Keratinocyte (primary cell): ENCODE results near the gene OR13J1. TPM values are rescaled to one million over a fixed set of nuclear protein-coding genes. Genes with fewer than 3 reads are reported as not detected.

Experiments
- DNase-seq: peaks from one replicate; pipeline ENCODE4 v3.0.0-alpha.2; 2011; ENCODE audit warnings: low read depth, missing footprints, low spot score
- FAIRE-seq: peaks from 2 replicates; lab custom pipeline; 2011; peaks lifted over from hg19 to GRCh38; lab: Jason Lieb, UNC
- H2AFZ ChIP-seq: 2 replicates; pipeline ENCODE4 v1.6.0; 2012; ENCODE audit warnings: low read length, control low read depth, inconsistent platforms; ENCODE audit not compliant: control insufficient read depth
- H3K27ac ChIP-seq: 2 replicates; pipeline ENCODE4 v1.5.1; 2011; ENCODE audit warnings: low read length; ENCODE audit not compliant: control insufficient read depth, insufficient read depth
- H3K27me3 ChIP-seq: 3 replicates; pipeline ENCODE4 v1.6.0; 2011; ENCODE audit warnings: low read length; ENCODE audit not compliant: control insufficient read depth, insufficient read depth; ENCODE audit errors: extremely low read depth
- H3K36me3 ChIP-seq, 2 experiments: 2 replicates in 1 of 2; 3 replicates in 1 of 2; pipeline ENCODE4 v1.5.1; 2011; ENCODE audit warnings: low read length in 2 of 2, mild to moderate bottlenecking in 1 of 2; ENCODE audit not compliant: control insufficient read depth in 2 of 2, insufficient read depth in 2 of 2; ENCODE audit errors: extremely low read depth in 1 of 2
- H3K4me1 ChIP-seq: 3 replicates; pipeline ENCODE4 v1.5.1; 2011; ENCODE audit warnings: low read length; ENCODE audit not compliant: control insufficient read depth, insufficient read depth; ENCODE audit errors: extremely low read depth
- H3K4me2 ChIP-seq: 3 replicates; pipeline ENCODE4 v1.6.0; 2011; ENCODE audit warnings: low read depth, low read length; ENCODE audit not compliant: control insufficient read depth, insufficient read depth; ENCODE audit errors: extremely low read depth
- H3K4me3 ChIP-seq, 3 experiments: fragments of 200-600 bp in 1 of 3; sonication (generic) in 1 of 3; 2 replicates in 2 of 3; 3 replicates in 1 of 3; pipeline ENCODE4 v1.5.1; 2011 to 2016; ENCODE audit warnings: low read length in 3 of 3, mild to moderate bottlenecking in 3 of 3, control low read depth in 2 of 3, inconsistent platforms in 1 of 3, low read depth in 1 of 3, mixed read lengths in 1 of 3, mixed run types in 1 of 3, moderate library complexity in 1 of 3; ENCODE audit not compliant: control insufficient read depth in 2 of 3, insufficient read depth in 2 of 3; ENCODE audit errors: extremely low read depth in 1 of 3
- H3K79me2 ChIP-seq: 2 replicates; pipeline ENCODE4 v1.6.0; 2012; ENCODE audit warnings: low read length; ENCODE audit not compliant: control insufficient read depth, insufficient read depth
- H3K9ac ChIP-seq: 3 replicates; pipeline ENCODE4 v1.6.0; 2011; ENCODE audit warnings: low read length; ENCODE audit not compliant: control insufficient read depth, insufficient read depth; ENCODE audit errors: extremely low read depth
- H3K9me1 ChIP-seq: 3 replicates; pipeline ENCODE4 v1.6.0; 2011; ENCODE audit warnings: low read length; ENCODE audit not compliant: control insufficient read depth, insufficient read depth; ENCODE audit errors: extremely low read depth
- H3K9me3 ChIP-seq: 2 replicates; pipeline ENCODE4 v1.5.1; 2012; ENCODE audit warnings: low read depth, low read length; ENCODE audit not compliant: control insufficient read depth
- H4K20me1 ChIP-seq: 3 replicates; pipeline ENCODE4 v1.6.0; 2011; ENCODE audit warnings: low read length; ENCODE audit not compliant: control insufficient read depth, insufficient read depth; ENCODE audit errors: extremely low read depth
- EZH2 ChIP-seq: IDR thresholded peaks from one replicate; pipeline ENCODE4 v1.6.1; 2012; ENCODE audit warnings: inconsistent platforms, mild to moderate bottlenecking, low read length, moderate library complexity
- dilution Hi-C: fragments of 300-500 bp; cut with MboI; formaldehyde crosslinking; loops from one replicate; pipeline ENCODE4 v1.7.0; 2020; ENCODE audit warnings: low sequenced_read_pairs; ENCODE audit not compliant: extremely low pct_ligation_motif_present
- polyA plus RNA-seq, 5 experiments: library from polyadenylated mRNA; depleted of rRNA in 3 of 5; stranded (reverse) in 3 of 5; stranded (forward) in 1 of 5; unstranded in 1 of 5; fragments of >200 nt; gene quantifications; 1 replicate in 1 of 5; 2 replicates in 3 of 5; 3 replicates in 1 of 5; pipeline versions ENCODE4 v1.2.1 to v1.2.3, GENCODE V29; 2011 to 2012; ENCODE audit warnings: missing spikeins in 2 of 5, low read depth in 1 of 5, low replicate concordance in 1 of 5
- TF ChIP-seq, protein P1 (sequence below), 3 experiments: IDR thresholded peaks in 1 of 3; conservative IDR thresholded peaks in 1 of 3; optimal IDR thresholded peaks in 1 of 3; 2 replicates in 2 of 3; 3 replicates in 1 of 3; pipeline versions ENCODE3 to v1.5.1; 2011; ENCODE audit warnings: low read length in 3 of 3, mild to moderate bottlenecking in 3 of 3, moderate library complexity in 2 of 3, control low read depth in 1 of 3, inconsistent platforms in 1 of 3; ENCODE audit not compliant: insufficient read depth in 2 of 3; ENCODE audit errors: extremely low read depth in 1 of 3

OR13J1 gene
- polyA plus RNA-seq, 1 donor (not counting 4 experiments of a cell fraction or from before 2014, with no cell fraction given): not detected

GRCh38 chr9:35832814-35833213, 37.4 kb downstream of the OR13J1 start:
- Histone ChIP-seq H4K20me1 (no peaks in the 10 kb centered on the region), H3K27ac (no peak overlapping the region), H3K27me3 (no peaks in the 10 kb centered on the region), H3K9ac (no peak overlapping the region), H3K9me1 (no peaks in the 10 kb centered on the region), H3K9me3 (no peaks in the 10 kb centered on the region), H3K36me3 (no peaks in the 10 kb centered on the region), H2AFZ (no peak overlapping the region), H3K4me1 (peaks cover 8% of the 10 kb centered on the region), H3K79me2 (no peaks in the 10 kb centered on the region), H3K4me3 (no peak overlapping the region), H3K4me2 (no peak overlapping the region)
- dilution Hi-C loops: no loop called here
- TF ChIP-seq EZH2: no peak
- TF ChIP-seq, protein P1, sequence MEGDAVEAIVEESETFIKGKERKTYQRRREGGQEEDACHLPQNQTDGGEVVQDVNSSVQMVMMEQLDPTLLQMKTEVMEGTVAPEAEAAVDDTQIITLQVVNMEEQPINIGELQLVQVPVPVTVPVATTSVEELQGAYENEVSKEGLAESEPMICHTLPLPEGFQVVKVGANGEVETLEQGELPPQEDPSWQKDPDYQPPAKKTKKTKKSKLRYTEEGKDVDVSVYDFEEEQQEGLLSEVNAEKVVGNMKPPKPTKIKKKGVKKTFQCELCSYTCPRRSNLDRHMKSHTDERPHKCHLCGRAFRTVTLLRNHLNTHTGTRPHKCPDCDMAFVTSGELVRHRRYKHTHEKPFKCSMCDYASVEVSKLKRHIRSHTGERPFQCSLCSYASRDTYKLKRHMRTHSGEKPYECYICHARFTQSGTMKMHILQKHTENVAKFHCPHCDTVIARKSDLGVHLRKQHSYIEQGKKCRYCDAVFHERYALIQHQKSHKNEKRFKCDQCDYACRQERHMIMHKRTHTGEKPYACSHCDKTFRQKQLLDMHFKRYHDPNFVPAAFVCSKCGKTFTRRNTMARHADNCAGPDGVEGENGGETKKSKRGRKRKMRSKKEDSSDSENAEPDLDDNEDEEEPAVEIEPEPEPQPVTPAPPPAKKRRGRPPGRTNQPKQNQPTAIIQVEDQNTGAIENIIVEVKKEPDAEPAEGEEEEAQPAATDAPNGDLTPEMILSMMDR (optimal IDR thresholded peaks at IDR 0.05 in 1 of 3, IDR thresholded peaks at IDR 0.05 in 1 of 3, conservative IDR thresholded peaks at IDR 0.05 in 1 of 3; ENCODE audit: extremely low read depth in 1 of 3, insufficient read depth in 2 of 3, low read length in 3 of 3): no peak
- no peak for DNase-seq
- no peak for FAIRE-seq

- no peak for TF ChIP-seq EZH2
- Histone ChIP-seq H3K4me1 (peaks cover 14% of the 10 kb centered on the region), H3K4me2 (no peak overlapping the region), H3K27me3 (no peaks in the 10 kb centered on the region), H4K20me1 (no peaks in the 10 kb centered on the region), H2AFZ (no peak overlapping the region), H3K79me2 (no peaks in the 10 kb centered on the region), H3K9me3 (no peaks in the 10 kb centered on the region), H3K27ac (no peak overlapping the region), H3K4me3 (no peak overlapping the region), H3K36me3 (no peaks in the 10 kb centered on the region), H3K9me1 (no peaks in the 10 kb centered on the region), H3K9ac (no peak overlapping the region)
- dilution Hi-C loops: no loop called here
- FAIRE-seq (no peak), DNase-seq (no peak)
Observed at GRCh38 chr9:35831040-35831439, 39.2 kb downstream of the OR13J1 start.

DNA sequence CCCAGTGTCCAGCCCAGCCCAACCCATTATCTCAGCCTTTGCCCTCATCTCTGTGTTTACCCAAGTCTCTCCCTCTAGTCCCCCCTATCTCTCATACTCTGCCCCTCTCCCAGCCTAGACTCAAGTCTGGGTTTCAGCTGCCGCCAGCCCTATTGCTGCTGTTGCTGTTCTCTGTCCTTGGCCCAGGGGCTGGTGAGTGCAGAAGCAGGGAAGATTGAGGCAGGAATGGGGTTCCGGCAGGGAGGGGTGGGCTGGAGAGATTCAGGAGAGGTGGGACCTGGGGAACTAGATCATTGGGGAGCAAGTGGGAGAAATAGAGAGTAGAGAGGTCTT, 40.5 kb downstream of the OR13J1 start:
- Histone ChIP-seq H3K27ac (no peak overlapping the region), H3K27me3 (no peaks in the 10 kb centered on the region), H3K9me3 (no peaks in the 10 kb centered on the region), H3K9ac (no peak overlapping the region), H3K36me3 (no peaks in the 10 kb centered on the region), H3K4me1 (peaks cover 16% of the 10 kb centered on the region), H4K20me1 (no peaks in the 10 kb centered on the region), H3K9me1 (no peaks in the 10 kb centered on the region), H2AFZ (peak overlapping the region; percentile 74), H3K79me2 (no peaks in the 10 kb centered on the region), H3K4me2 (peak overlapping the region; percentile 79), H3K4me3 (peak overlapping the region; percentile 49 to 79 (median 53))
- no peak for FAIRE-seq
- DNase-seq: no peak
- dilution Hi-C loops: no loop called here
- TF ChIP-seq EZH2: no peak
- TF ChIP-seq, protein P1 (optimal IDR thresholded peaks at IDR 0.05 in 1 of 3, IDR thresholded peaks at IDR 0.05 in 1 of 3, conservative IDR thresholded peaks at IDR 0.05 in 1 of 3; ENCODE audit: extremely low read depth in 1 of 3, insufficient read depth in 2 of 3, low read length in 3 of 3): no peak
